ENCODE results near the gene MAN1B1. TPM values are rescaled to one million over a fixed set of nuclear protein-coding genes. Genes with fewer than 3 reads are reported as not detected.
A peak's percentile ranks its signal among the peaks of the same experiment; 100 is the strongest.

MAN1B1 gene
- total and polyA plus RNA-seq, 7 donors = 12.0 to 52.0 (median 28.2) TPM

DNA sequence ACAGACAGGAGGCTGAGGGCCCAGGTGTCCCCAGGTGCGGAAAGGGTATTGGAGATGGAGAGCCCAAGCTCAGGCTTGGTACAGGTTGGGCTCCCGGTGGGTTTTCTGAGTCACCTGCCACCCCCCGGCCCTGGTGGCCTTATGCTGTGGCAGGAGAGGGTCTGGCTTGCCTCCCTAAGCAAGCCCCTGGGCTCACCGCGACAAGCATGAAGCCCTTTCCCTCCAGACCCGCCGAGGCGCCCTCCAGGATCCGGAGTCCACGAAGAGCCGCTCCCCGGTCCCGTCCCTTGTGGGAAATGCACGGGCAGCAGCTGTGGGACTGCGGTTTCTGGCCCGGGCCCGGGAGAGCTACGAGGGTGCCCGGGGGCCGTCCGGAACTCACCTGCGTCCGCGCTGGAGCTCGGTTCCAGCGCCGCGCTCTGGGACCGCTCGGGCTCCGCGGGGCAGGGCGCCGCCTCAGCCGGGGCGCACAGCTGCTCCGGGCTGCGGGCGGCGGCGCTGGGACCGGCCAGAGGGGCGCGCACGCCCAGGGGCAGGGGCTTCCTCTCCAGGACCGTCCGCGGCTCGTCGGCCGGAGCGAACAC, 17.2 kb upstream of the MAN1B1 start:
- TF ChIP-seq EP300 (IDR thresholded peaks at IDR 0.05) (no peak), POLR2A (IDR thresholded peaks at IDR 0.05) (no peak), POLR2AphosphoS5 (IDR thresholded peaks at IDR 0.05) (no peak)
- TF ChIP-seq, protein P1, sequence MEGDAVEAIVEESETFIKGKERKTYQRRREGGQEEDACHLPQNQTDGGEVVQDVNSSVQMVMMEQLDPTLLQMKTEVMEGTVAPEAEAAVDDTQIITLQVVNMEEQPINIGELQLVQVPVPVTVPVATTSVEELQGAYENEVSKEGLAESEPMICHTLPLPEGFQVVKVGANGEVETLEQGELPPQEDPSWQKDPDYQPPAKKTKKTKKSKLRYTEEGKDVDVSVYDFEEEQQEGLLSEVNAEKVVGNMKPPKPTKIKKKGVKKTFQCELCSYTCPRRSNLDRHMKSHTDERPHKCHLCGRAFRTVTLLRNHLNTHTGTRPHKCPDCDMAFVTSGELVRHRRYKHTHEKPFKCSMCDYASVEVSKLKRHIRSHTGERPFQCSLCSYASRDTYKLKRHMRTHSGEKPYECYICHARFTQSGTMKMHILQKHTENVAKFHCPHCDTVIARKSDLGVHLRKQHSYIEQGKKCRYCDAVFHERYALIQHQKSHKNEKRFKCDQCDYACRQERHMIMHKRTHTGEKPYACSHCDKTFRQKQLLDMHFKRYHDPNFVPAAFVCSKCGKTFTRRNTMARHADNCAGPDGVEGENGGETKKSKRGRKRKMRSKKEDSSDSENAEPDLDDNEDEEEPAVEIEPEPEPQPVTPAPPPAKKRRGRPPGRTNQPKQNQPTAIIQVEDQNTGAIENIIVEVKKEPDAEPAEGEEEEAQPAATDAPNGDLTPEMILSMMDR (IDR thresholded peaks at IDR 0.05) = no peak
- H3K4me3 ChIP-seq = peak overlapping the region in 1 of 4 donors; percentile 48
- H3K4me1 ChIP-seq = peaks cover 0 to 17% (median 14%) of the 10 kb centered on the region in 4 donors
- intact Hi-C loops (cut with DNase I) = loop anchor here (5.0 kb wide), 1 partner anchor 42 kb away; the partner anchor contains the start of gene ABCA2
- no peak for DNase-seq
- H3K36me3 ChIP-seq = no peaks in the 10 kb centered on the region
- peaks cover 18 to 37% (median 28%) of the 10 kb centered on the region in 3 donors for H3K27me3 ChIP-seq
- 3 to 4% methylated on average over 52 of the region's 52 CpGs for WGBS, 2 donors
- no peaks in the 10 kb centered on the region for H3K9me3 ChIP-seq
- no peak overlapping the region for H3K27ac ChIP-seq

DNA sequence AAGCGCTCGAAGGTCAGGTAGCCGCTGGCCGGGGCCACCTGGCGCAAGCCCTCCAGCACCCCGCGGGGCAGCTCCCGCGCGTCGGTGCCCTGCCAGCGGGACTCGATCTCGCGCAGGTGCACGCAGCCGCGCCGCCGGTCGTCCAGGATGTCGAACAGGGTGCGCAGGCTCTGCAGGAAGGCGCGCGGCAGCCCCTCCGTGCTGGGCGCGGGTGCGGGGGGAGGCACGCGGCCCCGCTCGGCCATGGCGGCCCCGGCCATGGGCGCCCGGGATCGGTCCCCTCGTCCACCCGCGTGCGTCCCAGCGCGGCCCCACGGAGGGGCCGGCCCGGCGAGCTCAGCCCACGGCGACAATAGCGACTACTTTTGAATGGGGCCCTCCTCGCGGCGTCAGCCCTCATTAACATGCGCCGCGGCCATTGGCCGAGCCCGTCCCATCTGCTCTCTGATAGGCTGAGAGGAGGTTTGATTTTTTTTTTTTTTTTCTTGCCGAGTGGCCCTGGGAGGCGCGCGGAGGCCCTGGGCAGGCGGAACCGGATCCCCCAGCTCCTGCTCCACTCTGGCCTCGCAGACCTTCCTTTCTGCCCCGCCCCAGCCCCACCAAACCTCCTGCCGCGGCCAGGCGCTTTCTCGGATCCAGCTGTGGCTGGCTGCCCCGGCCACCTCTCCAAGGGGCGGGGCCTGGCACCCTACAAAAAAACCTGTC, 16.4 kb upstream of the MAN1B1 start, which contains the start of gene SAPCD2:
Gene SAPCD2, minus strand, starts transcription at position 357 of the 705 bp plus-strand sequence. Its CDS starts 97 bp downstream, at position 260.
- TF ChIP-seq, protein P1 (IDR thresholded peaks at IDR 0.05) = no peak
- TF ChIP-seq POLR2AphosphoS5 (IDR thresholded peaks at IDR 0.05) (no peak), POLR2A (IDR thresholded peaks at IDR 0.05) (no peak), EP300 (IDR thresholded peaks at IDR 0.05) (no peak)
- Histone ChIP-seq H3K4me1 (peaks cover 0 to 17% (median 14%) of the 10 kb centered on the region in 4 donors), H3K9me3 (no peaks in the 10 kb centered on the region), H3K4me3 (peak within 1 kb of the TSS in 3 of 4 donors; percentile 32 to 48 (median 41)), H3K27me3 (peaks cover 18 to 35% (median 28%) of the 10 kb centered on the region in 3 donors), H3K27ac (peak within 1 kb of the TSS; percentile 44 to 66 (median 48)), H3K36me3 (no peaks in the 10 kb centered on the region)
- 0 to 1% methylated on average over 74 of the region's 74 CpGs for WGBS, 2 donors
- intact Hi-C loops (cut with DNase I) = no loop called here
- DNase-seq = peak; percentile 90

DNA sequence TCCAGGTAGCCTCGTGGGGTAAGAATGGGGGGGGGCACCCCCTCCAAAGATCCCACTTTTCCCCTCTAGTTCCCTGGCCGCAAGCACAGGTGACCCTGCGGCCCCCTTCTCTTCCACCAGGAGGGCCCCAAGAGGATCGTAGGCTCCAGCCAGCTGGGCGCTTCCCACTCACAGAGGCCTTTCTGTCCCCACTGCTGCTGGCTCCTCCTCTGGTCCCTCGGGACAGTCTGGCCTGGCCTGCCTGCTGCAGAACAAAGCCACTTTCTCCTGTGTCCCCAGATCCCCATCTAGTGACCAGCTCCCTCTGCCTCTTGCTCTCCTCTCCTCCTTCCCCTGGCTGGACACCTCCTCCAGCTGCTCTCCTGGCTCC, 15.9 kb upstream of the MAN1B1 start:
- WGBS, 2 donors = 16 to 24% methylated on average over 6 of the region's 6 CpGs
- intact Hi-C loops (cut with DNase I) = no loop called here

DNA sequence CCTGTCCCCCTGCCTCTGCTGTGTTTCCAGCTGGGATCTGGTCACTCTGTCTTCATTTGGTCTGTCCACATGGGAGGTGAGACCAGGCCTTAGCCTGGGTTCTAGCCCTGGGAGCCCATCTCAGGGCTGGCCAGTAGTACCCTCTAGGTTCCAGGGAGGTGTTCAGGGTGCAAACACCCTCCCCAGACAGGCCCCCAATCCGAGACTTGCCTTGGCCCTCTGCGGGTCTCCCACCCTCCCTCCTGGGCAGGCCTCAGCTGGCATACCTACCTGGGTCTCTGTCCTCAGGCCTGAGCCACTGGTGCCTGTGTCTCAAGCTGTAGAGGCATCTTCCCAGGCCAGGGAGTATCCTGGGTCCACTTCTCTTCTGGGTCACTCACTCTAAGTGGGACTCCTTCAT, 15.5 kb upstream of the MAN1B1 start:
- H3K9me3 ChIP-seq = no peaks in the 10 kb centered on the region
- H3K27ac ChIP-seq = peak overlapping the region in 3 of 4 donors; percentile 33 to 66 (median 50)
- no peak overlapping the region for H3K4me3 ChIP-seq
- intact Hi-C loops (cut with DNase I) = no loop called here
- H3K27me3 ChIP-seq = peaks cover 18 to 36% (median 29%) of the 10 kb centered on the region in 3 donors
- H3K4me1 ChIP-seq = peaks cover 0 to 17% (median 14%) of the 10 kb centered on the region in 4 donors
- no peak for TF ChIP-seq EP300 (IDR thresholded peaks at IDR 0.05)
- no peak for TF ChIP-seq POLR2A (IDR thresholded peaks at IDR 0.05)
- TF ChIP-seq POLR2AphosphoS5 (IDR thresholded peaks at IDR 0.05) = no peak
- TF ChIP-seq, protein P1 (IDR thresholded peaks at IDR 0.05) = no peak
- no peaks in the 10 kb centered on the region for H3K36me3 ChIP-seq
- no peak for DNase-seq
- 94% methylated on average over 2 of the region's 2 CpGs for WGBS, 2 donors

More for the DNA sequence above, 15.9 kb upstream of the MAN1B1 start:
- DNase-seq = no peak
- no peaks in the 10 kb centered on the region for H3K9me3 ChIP-seq
- peak overlapping the region in 3 of 4 donors; percentile 32 to 48 (median 41) for H3K4me3 ChIP-seq
- no peaks in the 10 kb centered on the region for H3K36me3 ChIP-seq
- H3K4me1 ChIP-seq = peaks cover 0 to 17% (median 14%) of the 10 kb centered on the region in 4 donors
- peak overlapping the region; percentile 44 to 66 (median 48) for H3K27ac ChIP-seq
- TF ChIP-seq, protein P1 (IDR thresholded peaks at IDR 0.05) = no peak
- TF ChIP-seq EP300 (IDR thresholded peaks at IDR 0.05) (no peak), POLR2A (IDR thresholded peaks at IDR 0.05) (no peak)
- peaks cover 18 to 35% (median 28%) of the 10 kb centered on the region in 3 donors for H3K27me3 ChIP-seq

All from sigmoid colon (tissue), 7 donors.